Measurements from ENCODE around the gene RBM39. TPM values are rescaled to one million over a fixed set of nuclear protein-coding genes. Genes with fewer than 3 reads are reported as not detected.
A peak's percentile ranks its signal among the peaks of the same experiment; 100 is the strongest.

The RBM39 gene
- total and polyA plus RNA-seq, 9 of the 15 experiments (the other 6 are each of a cell fraction or from before 2014, with no cell fraction given), result 143 to 319 (median 228) TPM

- TF ChIP-seq PBX2 (CRISPR knock-in tag; IDR thresholded peaks at IDR 0.05; ENCODE audit: low read depth) (peak; percentile 89), PBX2 (tag; conservative IDR thresholded peaks at IDR 0.05; ENCODE audit: low read depth) (no peak), CEBPG (CRISPR knock-in tag; IDR thresholded peaks at IDR 0.05) (peak; percentile 77), CEBPG (tag; conservative IDR thresholded peaks at IDR 0.05 in 1 of 2, IDR thresholded peaks at IDR 0.05 in 1 of 2) (no peak), ZNF584 (CRISPR knock-in tag; IDR thresholded peaks at IDR 0.05; ENCODE audit: low read depth) (no peak), U2AF2 (optimal IDR thresholded peaks at IDR 0.05; ENCODE audit: low read depth, low read length) (no peak), TBL1XR1 (IDR thresholded peaks at IDR 0.05; ENCODE audit: low read length in 2 of 2) (no peak), COPS2 (conservative IDR thresholded peaks at IDR 0.05) (no peak), SNAPC5 (CRISPR knock-in tag; IDR thresholded peaks at IDR 0.05) (no peak), MGA (IDR thresholded peaks at IDR 0.05) (peak; percentile 100), TEAD4 (IDR thresholded peaks at IDR 0.05; ENCODE audit: low read length) (no peak), TEAD4 (CRISPR knock-in tag; IDR thresholded peaks at IDR 0.05; ENCODE audit: borderline replicate concordance) (no peak), SMARCE1 (IDR thresholded peaks at IDR 0.05) (no peak)
Observed at GRCh38 chr20:35771689-35772562, 29.9 kb upstream of the RBM39 start, which contains the start of gene PHF20 (continued).
